ENCODE results near the gene ASPSCR1.
A peak's percentile ranks its signal among the peaks of the same experiment; 100 is the strongest.
"Not testable (repeated sequence)": the region's sequence is repeated elsewhere in the genome, so short reads cannot be mapped to it uniquely, and the experiment has no call there.

ASPSCR1 gene

DNA sequence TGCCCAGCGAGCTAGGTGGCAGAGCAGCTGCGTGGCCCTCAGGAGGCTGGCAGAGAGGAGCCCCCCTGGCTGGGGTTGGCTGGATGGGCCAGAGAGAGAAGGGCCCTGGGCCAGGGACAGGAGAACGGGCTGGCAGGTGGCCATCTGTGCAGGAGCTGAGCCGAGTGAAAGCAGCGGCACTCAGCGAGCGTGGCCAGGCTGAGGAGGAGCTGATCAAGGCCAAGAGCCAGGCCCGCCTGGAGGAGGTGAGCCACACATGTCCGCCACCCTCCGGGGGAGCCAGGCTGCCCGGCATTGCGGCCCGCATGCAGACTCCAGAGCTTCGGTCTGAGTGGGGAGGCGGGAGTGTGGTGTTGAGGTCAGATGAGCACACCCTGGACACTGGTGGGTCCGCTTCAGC lies 52.0 kb downstream of the ASPSCR1 start:
- no peak for DNase-seq

DNA sequence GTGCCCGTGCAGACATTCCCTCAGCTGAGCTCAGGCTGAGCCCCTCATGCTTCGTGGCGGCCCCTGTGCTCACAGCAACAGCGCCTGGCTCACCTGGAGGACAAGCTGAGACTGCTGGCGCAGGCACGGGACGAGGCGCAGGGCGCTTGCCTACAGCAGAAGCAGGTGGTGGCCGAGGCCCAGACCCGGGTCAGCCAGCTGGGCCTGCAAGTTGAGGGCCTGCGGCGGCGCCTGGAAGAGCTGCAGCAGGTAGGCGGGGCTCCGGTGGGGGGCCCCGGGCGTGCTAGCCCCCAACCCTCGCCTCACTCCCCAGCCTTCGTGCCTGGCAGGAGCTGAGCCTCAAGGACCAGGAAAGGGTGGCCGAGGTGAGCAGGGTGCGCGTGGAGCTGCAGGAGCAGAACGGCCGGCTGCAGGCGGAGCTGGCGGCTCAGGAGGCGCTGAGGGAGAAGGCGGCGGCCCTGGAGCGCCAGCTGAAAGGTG lies 52.6 kb downstream of the ASPSCR1 start:
- no peak for DNase-seq

DNA sequence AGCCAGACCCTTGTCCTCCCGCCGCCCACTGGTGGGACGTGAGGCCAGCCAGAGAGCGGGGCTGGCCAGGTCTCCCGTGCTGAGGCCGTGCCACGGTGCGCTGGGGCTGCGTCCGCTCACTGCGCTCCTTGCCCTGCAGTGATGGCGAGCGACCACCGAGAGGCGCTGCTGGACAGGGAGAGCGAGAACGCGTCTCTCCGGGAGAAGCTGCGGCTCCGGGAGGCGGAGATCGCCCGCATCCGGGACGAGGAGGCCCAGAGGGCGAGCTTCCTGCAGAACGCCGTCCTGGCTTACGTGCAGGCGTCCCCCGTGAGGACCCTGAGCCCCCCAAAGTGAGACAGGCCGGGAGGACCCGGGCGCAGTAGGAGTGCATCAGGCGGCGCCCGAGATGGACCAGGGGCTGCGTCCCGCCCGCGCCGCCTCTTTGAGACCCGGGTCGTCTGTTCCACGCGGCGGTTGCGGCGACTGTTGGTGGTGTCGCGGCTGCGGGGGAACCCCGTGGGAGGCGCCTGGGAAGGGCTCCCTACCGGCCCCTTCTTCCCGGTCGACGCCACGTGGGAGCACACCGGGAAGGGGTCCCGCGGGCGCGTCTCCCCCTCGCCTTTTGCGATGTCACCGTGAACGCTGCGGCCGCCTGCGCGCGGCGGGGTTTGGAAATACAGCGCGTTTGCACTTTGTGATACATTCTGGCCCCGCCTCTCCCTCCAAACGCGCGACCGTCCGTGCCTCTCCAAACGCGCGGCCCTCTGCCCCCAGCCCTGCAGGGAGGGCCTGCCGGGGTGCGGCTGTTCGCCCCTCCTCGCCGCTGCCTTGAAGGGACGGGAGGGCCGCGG lies 53.3 kb downstream of the ASPSCR1 start:
- peak; percentile 88 for DNase-seq

DNA sequence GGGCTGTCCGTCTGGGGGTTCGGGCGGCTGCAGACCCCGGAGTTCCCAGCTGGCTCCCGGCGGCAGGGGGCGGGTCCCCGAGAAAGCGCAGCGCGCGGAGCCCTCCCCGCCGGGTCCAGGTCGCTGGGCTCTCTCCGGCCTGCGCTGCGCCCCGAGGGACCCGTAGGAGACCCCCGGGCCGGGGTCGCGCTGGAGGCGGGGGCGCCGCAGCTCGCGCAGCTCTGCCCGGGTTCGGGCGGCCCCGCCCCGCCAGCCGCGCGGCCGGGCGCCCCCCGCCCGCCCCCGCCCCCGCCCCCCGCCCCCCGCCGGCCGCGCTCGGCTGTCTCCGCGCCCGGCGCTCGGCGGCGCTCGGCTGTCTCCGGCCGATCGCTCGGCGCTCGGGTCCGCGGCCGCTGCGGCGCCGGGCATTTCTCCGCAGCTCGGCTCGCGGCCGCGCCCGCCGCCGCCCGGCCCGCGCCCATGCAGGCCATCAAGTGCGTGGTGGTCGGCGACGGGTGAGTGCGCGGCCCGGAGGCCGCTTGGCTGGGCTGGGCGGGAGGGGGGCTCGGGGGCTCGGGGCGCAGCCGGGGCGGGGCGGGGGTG lies 54.0 kb downstream of the ASPSCR1 start, which contains the start of gene RAC3:
Gene RAC3, plus strand, starts transcription at position 376 of the 582 bp plus-strand sequence. Its CDS starts 84 bp downstream, at position 460.
- peak; percentile 37 for DNase-seq

DNA sequence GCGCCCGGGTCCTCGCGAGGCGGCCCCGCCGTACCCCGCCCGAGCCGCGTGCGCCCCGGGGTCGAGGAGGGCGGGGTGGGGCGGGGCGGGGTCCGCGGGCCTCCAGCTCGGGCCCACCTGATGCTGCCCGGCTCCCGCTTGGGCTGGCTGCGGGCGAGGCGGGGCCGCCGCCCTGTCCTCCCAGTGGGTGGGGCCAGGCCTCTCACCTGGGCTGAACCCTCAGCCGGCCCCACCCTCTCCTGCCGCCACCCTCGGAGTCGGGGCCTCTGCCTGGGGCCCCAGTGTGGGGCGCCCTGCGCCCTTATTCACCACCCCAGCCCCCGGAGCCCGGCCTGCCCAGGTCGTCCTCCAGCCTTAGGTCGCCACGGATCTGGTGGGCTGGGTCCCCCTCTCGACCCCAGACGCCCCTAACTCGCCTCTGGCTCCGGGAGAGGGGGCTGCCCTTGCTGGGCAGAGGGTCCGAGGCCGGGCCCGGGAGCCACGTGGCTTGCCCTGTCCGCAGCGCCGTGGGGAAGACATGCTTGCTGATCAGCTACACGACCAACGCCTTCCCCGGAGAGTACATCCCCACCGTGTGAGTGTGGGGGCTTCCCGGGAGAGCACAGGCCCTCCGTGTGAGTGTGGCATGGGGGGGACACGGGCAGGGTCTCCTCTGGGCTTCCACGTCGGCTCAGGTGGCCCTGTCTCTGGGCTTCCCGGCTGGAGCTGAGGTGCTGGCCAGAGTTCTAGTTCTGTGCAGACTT lies 54.6 kb downstream of the ASPSCR1 start:
- DNase-seq: peak; percentile 75

DNA sequence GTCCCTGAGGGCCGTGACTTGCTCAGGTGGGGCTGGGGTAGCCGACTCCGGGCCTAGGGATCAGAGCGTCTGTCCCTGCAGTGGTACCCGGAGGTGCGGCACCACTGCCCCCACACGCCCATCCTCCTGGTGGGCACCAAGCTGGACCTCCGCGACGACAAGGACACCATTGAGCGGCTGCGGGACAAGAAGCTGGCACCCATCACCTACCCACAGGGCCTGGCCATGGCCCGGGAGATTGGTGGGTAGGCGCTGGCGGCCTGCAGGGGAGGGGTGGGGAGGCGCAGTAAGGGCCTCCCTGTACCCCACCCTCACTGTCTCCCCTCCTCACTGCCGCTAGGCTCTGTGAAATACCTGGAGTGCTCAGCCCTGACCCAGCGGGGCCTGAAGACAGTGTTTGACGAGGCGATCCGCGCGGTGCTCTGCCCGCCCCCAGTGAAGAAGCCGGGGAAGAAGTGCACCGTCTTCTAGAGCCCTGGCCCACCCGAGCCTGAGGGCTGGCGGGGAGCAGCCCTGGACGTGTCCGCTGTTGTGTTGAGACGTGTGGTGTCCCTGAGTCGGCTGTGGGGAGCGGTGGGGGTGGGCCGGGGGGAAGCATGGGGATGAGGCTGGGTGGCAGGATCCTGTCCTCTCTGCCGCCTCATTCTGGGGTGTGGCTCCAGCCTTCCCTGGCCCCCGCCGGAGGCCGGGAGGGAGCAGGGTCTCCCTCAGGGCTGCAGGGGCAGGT lies 56.1 kb downstream of the ASPSCR1 start:
- no peak for DNase-seq

DNA sequence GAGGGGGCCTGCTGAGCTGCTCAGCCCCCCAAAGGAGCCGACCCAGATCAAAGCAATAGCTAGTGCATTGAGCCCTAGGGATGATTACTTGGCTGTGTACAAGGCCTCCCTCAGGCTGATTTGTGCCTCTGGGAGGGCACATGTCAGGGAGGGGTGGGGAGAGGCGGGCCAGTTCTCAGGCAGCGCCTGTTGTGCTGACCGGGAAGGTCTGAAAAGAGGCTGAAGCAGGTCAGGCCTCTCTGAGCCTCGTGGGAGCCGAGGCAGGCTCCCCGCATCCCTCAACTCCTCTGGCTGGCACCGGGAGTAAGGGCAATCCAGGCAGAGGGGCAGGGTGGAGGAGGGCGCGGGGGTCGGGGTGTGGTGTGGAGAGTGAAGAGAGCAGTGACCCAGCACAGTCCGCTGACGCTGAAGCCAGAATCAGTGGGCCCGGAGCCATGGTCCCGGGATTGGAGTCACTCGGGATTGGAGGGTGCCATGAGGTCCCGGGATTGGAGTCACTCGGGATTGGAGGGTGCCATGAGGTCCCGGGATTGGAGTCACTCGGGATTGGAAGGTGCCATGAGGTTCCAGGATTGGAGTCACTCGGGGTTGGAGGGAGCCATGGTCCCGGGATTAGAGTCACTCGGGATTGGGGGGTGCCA lies 57.1 kb downstream of the ASPSCR1 start:
- no peak for DNase-seq

DNA sequence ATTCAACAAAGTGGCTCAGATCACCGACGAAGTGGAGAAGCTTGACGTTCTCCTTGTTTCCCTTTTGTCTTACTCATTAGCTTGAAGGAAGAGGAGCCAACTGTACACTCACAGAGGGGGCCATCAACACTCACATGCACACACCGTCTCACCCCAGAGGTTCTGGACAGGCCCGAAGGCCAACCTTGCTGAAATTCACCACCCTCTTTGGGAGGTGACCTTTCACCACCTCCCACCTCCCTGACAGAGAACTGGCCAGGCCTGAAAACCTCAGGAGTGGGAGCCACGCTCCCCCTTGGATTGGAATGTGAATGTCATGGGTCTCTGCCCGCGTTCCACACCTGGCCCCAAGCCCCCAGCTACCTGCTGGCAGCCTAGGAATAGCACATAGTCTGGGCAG lies 58.1 kb downstream of the ASPSCR1 start:
- no peak for DNase-seq

DNA sequence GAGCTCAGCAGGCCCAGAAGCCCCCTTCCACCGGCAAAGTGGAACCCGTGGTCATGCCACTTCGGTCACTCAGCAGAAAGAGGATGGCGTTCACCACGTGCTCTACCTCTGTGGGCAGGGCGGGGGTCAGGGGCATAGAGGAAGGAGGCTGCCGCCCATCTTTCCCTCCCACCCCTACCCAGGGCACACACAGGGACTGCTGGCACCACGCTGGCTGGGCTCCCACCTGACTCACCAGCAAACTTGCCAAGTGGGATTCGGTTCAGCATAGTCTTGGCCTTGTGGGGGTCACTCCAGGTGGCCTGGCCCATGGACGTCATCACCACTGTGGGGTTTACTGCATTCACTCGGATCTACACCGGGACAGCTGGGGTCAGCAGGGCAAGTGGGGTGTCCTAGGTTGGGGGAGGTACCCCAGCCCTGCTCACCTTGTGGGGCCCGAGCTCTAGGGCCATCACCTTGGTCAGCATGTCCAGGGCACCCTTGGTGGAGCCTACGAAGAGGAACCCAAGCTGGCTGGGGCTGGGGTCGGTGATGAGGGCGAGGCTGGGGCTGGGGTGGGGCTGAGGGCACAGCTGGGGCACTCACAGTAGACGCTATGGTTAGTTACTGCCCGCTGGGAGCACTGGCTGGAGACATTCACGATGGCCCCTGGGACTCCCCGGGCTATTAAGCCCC lies 58.7 kb downstream of the ASPSCR1 start:
- DNase-seq: no peak

DNA sequence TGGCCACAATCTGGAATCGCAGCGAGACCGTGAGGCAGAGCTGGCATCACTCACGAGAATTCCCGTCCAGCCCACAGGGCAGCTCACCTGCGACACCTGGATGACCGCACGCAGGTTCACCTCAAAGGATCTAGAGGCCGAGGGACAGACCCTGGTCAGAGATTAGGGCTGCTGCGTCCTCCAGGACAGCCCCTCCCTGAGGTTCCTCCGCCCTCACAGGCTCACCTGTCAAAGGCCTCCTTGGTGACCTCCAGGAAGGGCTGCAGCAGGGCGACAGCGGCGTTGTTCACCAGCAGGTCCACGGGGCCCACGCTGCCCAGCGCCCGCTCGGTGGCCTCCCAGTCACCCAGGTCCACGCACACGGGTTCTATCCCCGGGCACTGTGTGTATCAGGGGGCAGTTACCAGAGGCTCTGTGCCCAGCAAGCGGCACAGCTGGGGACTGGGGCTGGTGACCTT lies 59.2 kb downstream of the ASPSCR1 start:
- DNase-seq: no peak

DNA sequence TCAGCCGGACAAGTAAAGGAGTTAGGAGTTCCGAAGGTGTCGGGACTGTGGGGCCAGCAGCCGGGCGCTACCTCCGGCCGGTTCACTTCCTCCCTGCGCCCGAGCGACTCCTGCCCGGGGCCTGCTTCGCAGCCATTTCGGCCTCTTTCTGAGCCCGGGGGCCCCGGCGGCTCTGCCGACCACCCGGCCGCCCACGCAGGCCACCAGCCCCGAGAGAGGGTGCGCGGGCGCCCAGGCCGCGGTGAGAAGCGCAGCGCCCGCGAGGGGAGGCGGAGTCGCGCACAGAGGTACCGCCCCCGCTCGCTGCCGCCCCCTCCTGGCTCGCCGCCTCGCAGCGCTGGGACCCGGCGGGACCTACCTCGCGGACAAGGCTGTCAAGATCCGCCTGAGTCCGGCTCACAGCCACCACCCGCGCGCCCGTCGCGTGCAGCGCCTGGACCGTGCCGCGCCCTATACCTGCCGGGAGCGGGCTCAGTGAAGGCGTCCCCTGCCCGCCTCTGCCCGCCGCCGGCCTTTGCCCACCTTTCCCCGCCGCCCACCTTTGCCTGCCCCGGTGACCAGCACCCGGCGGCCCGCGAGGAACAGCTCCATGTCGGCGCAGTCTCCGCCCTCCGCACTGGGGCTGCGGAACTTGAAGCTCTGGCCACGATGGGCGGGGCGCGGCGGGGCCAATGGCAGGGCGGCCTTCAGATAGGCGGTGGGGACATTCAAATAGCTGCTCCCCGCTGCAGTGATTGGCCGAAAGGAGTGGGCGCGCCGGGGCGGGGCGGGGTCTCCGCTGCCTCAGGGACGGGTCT lies 59.9 kb downstream of the ASPSCR1 start, which contains the start of gene DCXR:
Gene DCXR, minus strand, starts transcription at position 606 of the 797 bp plus-strand sequence. Its CDS starts 15 bp downstream, at position 591.
- DNase-seq: peak; percentile 98

DNA sequence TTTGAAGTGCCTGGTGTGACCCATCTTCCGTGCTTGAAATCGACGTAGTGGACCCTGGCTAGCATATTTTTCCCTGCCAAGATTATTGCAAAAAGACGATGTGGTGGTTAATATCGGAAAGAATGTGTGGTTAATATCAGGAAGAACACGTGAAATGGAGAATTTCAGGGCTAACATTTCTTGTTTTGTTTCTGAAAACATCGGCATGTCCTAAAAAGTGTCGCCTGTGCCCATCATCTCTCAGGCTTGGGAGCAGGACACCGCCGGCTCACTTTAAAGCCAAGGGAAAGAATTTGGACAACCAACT lies 60.4 kb downstream of the ASPSCR1 start:
- no peak for DNase-seq

DNA sequence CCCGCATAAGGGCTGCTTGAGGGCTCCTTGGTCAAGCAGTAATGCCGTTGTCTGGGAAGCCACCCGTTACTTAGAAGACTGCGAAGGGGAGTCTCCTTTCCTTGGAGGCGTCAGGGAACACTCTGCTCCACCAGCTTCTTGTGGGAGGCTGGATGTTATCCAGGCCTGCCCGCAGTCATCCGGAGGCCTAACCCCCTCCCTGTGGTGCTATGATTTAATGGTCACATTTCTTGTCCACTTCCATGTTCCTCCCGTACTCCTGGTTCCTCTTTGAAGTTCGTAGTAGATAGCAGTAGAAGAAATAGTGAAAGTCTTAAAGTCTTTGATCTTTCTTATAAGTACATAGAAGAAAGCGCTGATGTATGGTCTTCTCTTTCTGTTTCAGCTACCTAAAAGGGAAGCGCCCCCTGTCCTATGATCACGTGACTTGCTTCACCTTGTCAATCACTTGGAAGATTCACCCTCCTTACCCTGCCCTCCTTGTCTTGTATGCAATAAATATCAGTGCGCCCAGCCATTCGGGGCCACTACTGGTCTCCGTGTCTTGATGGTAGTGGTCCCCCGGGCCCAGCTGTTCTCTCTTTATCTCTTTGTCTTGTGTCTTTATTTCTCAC lies 61.5 kb downstream of the ASPSCR1 start:
- DNase-seq: not testable (repeated sequence)

DNA sequence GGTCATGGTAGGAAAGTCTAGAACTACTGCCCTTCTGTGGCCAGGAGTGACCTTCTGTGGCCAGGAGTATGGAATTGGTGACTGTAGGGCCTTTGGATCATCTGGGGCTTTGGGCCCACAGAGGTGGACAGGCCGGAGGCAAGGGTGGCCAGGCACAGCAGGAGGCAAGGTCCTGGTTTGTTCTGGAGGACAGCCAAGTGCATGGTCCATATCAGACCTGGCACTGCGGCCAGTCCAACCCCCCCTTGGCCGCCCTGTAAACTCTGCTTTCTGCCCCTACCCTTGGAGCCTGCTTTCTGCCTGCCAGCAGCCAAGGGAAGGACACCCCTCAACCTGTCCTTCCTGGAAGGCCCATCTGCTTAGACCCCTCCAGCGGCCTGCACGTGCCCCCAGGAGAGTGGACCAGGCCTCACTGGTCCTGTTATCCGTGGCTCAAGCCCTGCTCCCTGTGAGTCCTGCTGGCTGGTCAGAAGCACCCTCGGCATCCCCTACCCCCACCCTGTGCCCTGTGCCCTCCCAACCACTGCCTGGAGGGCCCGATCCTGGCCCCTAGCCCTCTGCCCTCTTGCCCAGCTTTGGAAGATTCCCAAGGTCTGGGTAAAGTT lies 62.4 kb downstream of the ASPSCR1 start:
- no peak for DNase-seq

DNA sequence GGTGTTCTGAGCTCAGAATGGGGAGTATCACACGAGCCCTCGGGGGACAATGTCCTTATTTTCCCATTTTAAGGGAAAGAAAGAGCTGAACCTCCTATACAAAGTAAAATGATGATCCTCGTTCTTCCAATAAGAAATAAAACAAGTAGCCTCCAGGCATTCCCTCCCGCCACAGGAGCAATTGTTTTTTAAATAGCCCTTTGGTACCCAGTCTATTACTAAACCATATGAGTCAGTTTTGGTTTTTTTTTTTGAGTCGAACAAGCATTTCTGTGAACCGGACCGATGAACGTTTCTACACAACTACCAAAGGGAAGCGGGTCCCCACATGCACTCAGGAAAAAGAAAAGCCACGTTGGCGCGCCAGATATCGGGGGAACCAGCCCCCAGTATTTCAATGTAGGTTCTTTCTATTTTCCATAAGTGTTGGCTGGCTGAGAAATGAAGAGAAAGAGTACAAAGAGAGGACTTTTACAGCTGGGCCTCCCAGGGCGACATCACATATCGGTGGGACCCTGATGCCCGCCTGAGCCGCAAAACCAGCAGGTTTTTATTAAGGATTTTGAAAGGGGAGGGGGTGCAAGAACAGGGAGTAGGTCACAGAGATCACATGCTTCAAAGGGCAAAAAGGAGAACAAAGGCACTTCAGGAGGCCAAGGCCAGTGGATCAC lies 63.9 kb downstream of the ASPSCR1 start:
- DNase-seq: no peak

DNA sequence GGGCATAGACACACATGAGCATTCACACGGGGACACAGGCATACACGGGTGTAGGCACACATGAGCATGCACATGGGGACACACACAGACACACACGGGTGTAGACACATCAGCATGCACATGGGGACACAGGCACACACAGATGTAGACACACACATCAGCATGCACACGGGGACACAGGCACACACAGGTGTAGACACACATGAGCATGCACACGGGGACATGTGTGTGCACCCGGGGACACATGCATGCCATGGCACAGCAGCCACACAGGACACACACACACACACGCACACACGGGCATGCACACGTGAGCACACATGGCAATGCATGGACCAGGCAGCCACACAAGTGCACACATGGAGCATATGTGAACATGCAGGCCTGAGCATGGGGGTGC lies 65.2 kb downstream of the ASPSCR1 start:
- DNase-seq: no peak

DNA sequence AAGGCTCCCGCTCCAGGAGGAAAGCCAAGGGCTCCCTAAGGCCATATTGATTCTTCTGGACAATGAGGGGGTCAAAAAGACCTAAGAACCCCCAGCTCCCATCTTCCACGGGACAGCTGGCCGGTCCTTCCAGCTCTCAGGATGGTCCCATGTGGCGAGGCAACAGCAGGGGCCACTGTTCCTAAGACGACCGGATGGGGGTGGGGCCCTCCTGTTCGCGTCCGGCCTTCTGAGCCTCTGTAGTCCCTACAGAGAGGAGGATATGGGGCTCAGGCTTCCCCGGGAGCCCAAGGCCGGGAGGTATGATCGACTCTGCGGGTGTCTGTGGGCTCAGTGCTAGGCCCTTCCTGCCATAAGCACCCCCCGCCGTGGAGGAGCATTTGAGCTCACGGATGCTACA lies 66.1 kb downstream of the ASPSCR1 start:
- DNase-seq: no peak

DNA sequence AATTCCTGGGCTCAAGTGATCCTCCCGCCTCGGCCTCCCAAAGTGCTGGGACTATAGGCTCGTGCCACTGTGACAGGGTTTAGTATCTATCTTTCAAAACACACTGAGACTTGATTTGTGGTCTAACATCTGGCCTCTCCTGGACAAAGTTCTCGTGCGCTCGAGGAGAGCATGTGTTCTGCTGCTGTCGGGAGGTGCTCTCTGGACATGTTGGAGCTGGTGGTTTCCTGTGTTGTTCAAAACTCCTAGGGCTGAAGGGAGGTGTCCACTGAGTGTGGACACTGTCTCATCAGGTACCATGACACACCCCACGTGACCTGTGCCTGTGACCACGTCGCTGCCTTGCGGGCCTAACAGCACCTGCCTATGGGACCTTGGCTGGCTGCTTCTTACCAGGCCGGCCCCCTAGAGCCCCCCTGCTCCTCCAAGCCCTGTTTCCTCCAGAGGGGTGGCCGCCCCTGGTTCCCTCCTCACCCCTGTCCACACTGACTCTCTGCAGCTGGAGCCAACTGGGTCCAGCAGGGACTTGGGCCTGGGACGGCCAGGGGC lies 68.6 kb downstream of the ASPSCR1 start:
- DNase-seq: no peak

DNA sequence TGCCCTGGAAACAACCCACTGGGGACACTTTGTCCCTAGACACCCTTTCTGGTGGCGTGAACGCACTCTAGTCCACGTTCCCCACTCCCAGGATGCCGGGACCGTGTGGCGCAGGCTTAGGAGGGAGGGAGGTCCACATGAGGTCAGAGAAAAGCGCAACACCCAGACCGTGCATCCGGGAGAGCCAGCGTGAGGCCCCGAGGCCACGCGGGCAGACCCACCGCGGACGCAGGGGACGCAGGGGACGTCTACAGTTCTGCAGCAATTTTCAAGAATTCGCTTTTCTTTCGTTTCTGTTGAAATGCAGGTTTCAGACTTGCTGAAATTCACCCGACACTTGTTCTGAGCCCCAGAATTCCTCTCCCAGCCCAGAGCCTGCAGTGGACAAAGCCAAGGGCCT lies 69.5 kb downstream of the ASPSCR1 start:
- no peak for DNase-seq
